ENCODE measurements around the gene SMYD5. TPM values are rescaled to one million over a fixed set of nuclear protein-coding genes. Genes with fewer than 3 reads are reported as not detected.
"Not testable (repeated sequence)": the region's sequence is repeated elsewhere in the genome, so short reads cannot be mapped to it uniquely, and the experiment has no call there.

The SMYD5 gene
- total RNA-seq, 1 donor from 2014 or later, result 56.7 TPM

DNA sequence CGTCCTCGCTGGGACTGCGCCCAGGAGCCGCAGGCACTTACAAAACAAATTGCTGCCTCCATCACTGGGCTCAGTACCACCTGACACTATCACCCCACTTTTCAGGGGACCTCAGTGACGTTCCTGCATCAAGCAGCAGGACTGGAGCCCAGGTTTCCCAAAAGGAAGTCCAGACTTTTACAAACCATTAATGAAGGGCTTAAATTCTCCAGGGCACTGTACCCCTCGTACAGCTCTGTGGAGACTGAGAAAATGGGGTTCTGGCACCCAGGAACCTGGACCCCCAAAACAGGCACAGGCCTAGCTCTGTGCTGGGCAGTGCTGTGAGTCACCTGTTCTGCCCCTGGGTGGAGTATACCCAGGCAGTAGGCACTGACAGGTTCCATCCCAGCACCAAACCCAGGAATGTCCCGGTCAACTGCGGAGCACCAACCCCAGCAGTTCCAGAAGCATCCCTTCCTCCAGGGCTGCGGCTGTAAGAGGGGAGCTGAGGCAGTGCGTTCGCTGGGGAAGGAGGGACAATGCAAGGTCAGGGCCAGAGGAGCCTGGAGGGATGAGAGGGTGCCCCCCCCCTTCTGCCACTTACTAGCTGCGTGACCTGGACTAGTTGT, 36.3 kb upstream of the SMYD5 start:
- Mint-ChIP-seq H3K27ac (no peak overlapping the region), H3K4me3 (peak overlapping the region; percentile 88), H3K4me1 (peaks cover 19% of the 10 kb centered on the region), H3K27me3 (peaks cover 62% of the 10 kb centered on the region), H3K9me3 (no peaks in the 10 kb centered on the region), H3K36me3 (ENCODE audit: low read depth) (no peaks in the 10 kb centered on the region)
- no peak for DNase-seq
- intact Hi-C loops (cut with micrococcal nuclease), result loop anchor here (1.0 to 5.0 kb wide), 6 partner anchors 35 to 285 kb away; partner anchors contain the start of gene SFXN5

DNA sequence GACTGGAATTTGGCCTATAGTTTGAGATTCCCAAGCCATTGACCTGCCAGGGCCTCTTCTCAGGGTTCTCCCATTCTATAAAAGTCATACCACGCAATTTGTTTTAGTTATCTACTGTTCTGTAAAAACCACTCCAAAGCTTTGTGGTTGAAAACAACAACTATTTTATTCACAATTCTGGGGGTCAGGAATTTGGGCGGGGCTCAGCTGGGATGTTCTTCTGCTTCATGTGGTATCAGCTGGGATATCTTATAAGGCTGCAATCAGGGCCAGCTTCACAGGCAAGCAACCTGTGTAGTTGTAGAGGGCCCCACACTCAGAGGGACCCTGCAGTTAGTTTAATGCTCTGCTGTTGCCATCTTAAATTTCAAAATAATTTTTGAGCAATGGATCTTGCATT, 28.1 kb upstream of the SMYD5 start:
- no peak overlapping the region for H3K4me3 Mint-ChIP-seq
- DNase-seq, result no peak
- H3K27ac Mint-ChIP-seq, result no peak overlapping the region
- H3K36me3 Mint-ChIP-seq (ENCODE audit: low read depth), result no peaks in the 10 kb centered on the region
- peaks cover 18% of the 10 kb centered on the region for H3K27me3 Mint-ChIP-seq
- intact Hi-C loops (cut with micrococcal nuclease), result no loop called here
- H3K4me1 Mint-ChIP-seq, result peaks cover 3% of the 10 kb centered on the region
- peaks cover 4% of the 10 kb centered on the region for H3K9me3 Mint-ChIP-seq

DNA sequence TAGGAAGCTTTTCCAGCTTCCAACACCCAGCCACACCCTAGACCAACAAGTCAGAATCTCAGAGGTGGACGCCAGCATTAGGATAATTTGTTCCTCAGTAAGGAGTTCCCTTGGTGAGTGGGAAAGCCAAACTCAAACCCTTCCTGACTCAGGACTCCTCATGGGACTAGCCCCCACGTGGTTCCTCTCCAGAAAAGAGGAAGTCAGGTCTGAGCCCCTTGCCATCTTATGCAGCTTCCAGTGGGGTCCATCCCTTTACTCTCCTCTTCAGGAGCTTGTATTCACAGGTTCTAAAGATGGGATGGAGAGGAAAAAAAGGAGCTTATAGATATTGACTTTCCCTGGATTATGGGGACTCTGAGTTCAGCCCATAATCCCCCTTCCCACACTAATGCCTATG, 26.5 kb upstream of the SMYD5 start:
- H3K9me3 Mint-ChIP-seq, result peaks cover 4% of the 10 kb centered on the region
- no peaks in the 10 kb centered on the region for H3K36me3 Mint-ChIP-seq (ENCODE audit: low read depth)
- DNase-seq, result no peak
- no peaks in the 10 kb centered on the region for H3K4me1 Mint-ChIP-seq
- intact Hi-C loops (cut with micrococcal nuclease), result no loop called here
- H3K27me3 Mint-ChIP-seq, result peaks cover 16% of the 10 kb centered on the region
- H3K4me3 Mint-ChIP-seq, result no peak overlapping the region
- no peak overlapping the region for H3K27ac Mint-ChIP-seq

DNA sequence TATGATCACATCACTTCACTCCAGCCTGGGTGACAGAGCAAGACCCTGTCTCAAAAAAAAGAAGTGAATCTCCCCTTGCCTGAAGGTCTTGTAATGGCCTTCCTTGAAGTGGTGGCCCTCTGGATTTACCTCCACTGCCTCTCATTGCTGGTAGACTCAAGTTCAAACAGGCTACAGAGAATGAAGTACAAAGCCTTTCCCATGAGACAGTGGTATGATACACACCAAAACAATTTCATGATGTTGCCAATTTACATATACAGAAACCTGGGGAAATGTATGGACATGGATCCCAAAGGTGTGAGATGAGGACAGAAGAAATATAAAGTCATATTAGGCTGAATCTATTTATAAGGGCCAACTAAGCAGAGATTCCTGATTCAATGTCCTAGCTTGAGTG, 16.5 kb upstream of the SMYD5 start:
- H3K4me1 Mint-ChIP-seq, result peaks cover 3% of the 10 kb centered on the region
- H3K9me3 Mint-ChIP-seq, result no peaks in the 10 kb centered on the region
- intact Hi-C loops (cut with micrococcal nuclease), result no loop called here
- H3K4me3 Mint-ChIP-seq, result no peak overlapping the region
- H3K36me3 Mint-ChIP-seq (ENCODE audit: low read depth), result peaks cover 1% of the 10 kb centered on the region
- no peak overlapping the region for H3K27ac Mint-ChIP-seq
- H3K27me3 Mint-ChIP-seq, result peaks cover 40% of the 10 kb centered on the region
- no peak for DNase-seq

DNA sequence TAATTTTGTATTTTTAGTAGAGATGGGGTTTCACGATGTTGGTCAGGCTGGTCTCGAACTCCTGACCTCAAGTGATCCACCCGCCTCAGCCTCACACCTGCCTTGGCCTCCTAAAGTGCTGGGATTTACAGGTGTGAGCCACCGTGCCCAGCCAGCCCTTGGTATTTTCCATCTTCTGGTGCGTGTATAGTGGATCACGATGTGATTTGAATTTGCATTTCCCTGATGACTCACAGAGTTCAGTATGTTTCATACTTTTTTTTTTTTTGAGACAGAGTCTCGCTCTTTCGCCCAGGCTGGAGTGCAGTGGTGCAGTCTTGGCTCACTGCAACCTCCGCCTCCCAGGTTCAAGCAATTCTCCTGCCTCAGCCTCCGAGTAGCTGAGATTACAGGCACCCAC, 13.8 kb upstream of the SMYD5 start:
- peaks cover 56% of the 10 kb centered on the region for H3K27me3 Mint-ChIP-seq
- H3K4me3 Mint-ChIP-seq; H3K36me3 Mint-ChIP-seq (ENCODE audit: low read depth); intact Hi-C loops (cut with micrococcal nuclease); H3K27ac Mint-ChIP-seq; H3K4me1 Mint-ChIP-seq; DNase-seq; H3K9me3 Mint-ChIP-seq: not testable (repeated sequence)

DNA sequence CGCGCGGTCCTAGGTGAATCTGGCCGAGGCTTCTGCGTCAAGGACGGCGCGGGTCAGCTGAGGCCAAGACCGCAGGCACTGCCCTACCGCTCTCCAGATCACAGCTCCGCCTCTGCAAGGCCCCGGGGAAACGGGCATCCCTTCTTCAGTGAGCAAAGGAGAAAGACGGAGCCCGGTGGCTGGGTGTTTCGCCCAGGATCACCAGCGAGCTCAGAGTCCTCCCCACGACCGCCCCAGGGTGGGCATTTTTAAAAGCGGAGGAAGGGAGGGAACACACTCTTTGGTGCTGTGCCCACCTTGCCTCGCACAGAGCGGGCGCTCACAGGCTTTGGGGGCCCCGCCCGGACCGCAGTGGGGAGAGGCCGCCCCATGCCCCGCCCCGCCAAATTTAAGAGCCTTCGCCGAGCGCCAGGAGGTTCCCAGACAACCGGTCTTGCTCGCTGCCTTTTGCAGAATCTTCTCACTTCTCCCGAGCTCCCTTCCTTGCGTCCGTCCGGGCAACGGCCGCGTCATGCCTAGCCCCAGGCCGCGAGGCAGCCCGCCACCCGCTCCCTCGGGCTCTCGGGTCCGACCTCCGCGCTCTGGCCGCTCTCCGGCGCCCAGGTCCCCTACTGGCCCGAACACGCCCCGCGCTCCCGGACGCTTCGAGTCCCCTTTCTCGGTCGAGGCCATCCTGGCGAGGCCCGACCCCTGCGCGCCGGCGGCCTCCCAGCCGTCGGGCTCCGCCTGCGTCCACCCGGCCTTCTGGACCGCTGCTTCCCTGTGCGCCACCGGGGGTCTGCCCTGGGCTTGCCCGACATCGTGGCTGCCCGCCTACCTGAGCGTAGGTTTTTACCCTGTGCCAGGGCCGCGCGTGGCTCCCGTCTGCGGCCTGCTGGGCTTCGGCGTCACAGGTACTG, 11.6 kb upstream of the SMYD5 start, which contains the start of gene NOTO:
TSS of gene NOTO (plus strand) at position 419 of the 899 bp plus-strand sequence. CDS start at position 512, 93 bp downstream.
- peak within 1 kb of the TSS; percentile 40 for H3K4me3 Mint-ChIP-seq
- no peaks in the 10 kb centered on the region for H3K9me3 Mint-ChIP-seq
- H3K36me3 Mint-ChIP-seq (ENCODE audit: low read depth), result peaks cover 1% of the 10 kb centered on the region
- H3K4me1 Mint-ChIP-seq, result peaks cover 3% of the 10 kb centered on the region
- peak; percentile 64 for DNase-seq
- peaks cover 51% of the 10 kb centered on the region for H3K27me3 Mint-ChIP-seq
- H3K27ac Mint-ChIP-seq, result no peak within 1 kb of the TSS
- intact Hi-C loops (cut with micrococcal nuclease), result no loop called here

DNA sequence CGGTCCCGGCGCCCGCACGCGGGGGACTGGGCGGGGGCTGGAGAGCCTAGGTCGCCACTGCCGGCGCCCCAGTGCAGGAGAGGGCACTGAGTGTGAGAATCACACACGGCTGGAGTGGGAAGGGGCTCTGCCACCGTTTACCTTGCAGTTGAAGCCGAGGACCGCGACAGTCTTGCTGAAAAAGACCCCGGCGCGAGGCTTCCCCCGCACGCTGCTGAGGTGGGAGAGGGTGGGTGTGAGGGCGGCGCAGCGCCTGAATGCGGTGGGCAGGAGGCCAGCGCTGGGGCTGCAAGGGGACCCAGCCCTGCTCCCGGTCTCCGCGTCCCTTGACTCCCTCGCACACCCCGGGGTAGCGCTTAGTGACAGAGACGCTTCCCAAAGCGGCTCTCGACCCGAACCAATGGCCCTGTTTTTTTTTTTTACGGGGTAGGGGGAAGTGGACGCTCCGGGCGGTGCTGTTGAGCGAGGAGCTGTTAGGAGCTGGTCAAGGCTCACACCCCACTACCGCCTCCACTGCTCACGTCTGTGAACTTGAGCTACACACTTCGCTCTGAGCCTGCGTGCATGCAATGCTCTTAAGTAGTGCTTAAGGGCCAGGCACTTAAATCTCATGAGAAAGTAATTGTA, 10.9 kb upstream of the SMYD5 start:
- Mint-ChIP-seq H3K4me3 (no peak overlapping the region), H3K9me3 (no peaks in the 10 kb centered on the region), H3K36me3 (ENCODE audit: low read depth) (peaks cover 1% of the 10 kb centered on the region), H3K4me1 (peaks cover 3% of the 10 kb centered on the region), H3K27me3 (peaks cover 47% of the 10 kb centered on the region), H3K27ac (no peak overlapping the region)
- DNase-seq, result no peak
- intact Hi-C loops (cut with micrococcal nuclease), result no loop called here

DNA sequence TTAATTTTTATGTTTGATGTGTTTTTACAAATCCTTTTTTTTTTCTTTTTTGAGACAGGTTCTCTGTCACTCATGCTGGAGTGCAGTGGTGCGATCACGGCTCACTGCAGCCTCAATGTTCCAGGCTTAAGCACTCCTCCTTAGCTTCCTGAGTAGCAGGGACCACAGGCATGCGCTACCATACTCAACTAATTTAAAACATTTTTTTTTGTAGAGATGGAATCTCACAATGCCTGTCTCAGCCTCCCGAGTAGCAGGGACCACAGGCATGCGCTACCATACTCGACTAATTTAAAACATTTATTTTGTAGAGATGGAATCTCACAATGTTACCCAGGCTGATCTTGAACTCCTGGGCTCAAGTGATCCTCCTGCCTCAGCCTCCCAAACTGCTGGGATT, 8.4 kb upstream of the SMYD5 start:
- no peak for DNase-seq
- Mint-ChIP-seq H3K36me3 (ENCODE audit: low read depth) (peaks cover 1% of the 10 kb centered on the region), H3K9me3 (no peaks in the 10 kb centered on the region), H3K27me3 (peaks cover 39% of the 10 kb centered on the region), H3K4me1 (peaks cover 3% of the 10 kb centered on the region), H3K4me3 (no peak overlapping the region), H3K27ac (no peak overlapping the region)
- intact Hi-C loops (cut with micrococcal nuclease), result no loop called here

DNA sequence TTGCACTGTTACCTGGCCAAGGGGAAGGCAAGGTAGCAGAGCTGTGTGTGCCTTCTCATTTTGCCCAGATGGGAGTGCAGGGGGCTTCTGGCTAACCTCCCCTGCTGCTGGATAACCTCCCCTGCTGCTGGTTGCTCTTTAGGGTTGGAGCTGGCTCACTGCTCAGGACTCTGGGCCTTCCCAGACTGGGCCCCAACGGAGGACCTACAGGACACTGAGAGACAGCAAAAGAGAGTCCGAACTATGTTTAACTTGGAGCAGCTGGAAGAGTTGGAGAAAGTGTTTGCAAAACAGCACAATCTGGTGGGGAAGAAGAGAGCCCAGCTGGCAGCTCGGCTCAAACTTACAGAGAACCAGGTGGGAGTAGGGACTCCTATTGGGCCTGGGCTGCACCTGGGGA, 5.8 kb upstream of the SMYD5 start:
- H3K4me3 Mint-ChIP-seq, result no peak overlapping the region
- H3K4me1 Mint-ChIP-seq, result peaks cover 3% of the 10 kb centered on the region
- no peaks in the 10 kb centered on the region for H3K36me3 Mint-ChIP-seq (ENCODE audit: low read depth)
- H3K27ac Mint-ChIP-seq, result no peak overlapping the region
- DNase-seq, result no peak
- no peaks in the 10 kb centered on the region for H3K9me3 Mint-ChIP-seq
- H3K27me3 Mint-ChIP-seq, result peaks cover 26% of the 10 kb centered on the region
- intact Hi-C loops (cut with micrococcal nuclease), result no loop called here

DNA sequence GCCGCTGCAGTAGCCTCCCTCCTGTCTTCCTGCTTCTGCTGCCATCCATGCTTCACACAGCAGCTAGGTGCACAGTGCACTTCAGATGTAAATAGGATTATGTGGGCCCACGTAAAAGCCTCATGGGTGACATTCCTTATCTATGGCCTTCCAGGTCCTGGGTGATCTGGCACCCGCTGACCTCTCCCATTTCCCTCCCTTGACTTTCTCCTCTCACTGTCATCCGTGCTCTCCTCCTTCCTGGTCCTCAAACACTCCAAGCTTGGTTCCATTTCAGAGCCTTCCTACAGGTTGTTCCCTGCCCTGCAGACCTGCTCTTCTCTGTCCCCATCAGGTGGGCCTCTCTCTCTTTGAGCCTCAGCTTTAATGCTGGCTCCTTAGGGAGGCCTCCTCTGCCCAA, 4.0 kb upstream of the SMYD5 start:
- H3K27me3 Mint-ChIP-seq, result peaks cover 14% of the 10 kb centered on the region
- H3K9me3 Mint-ChIP-seq, result no peaks in the 10 kb centered on the region
- H3K36me3 Mint-ChIP-seq (ENCODE audit: low read depth), result no peaks in the 10 kb centered on the region
- H3K4me3 Mint-ChIP-seq, result no peak overlapping the region
- peaks cover 14% of the 10 kb centered on the region for H3K4me1 Mint-ChIP-seq
- intact Hi-C loops (cut with micrococcal nuclease), result loop anchor here (5.0 kb wide), 1 partner anchor 177 kb away; the partner anchor contains the start of gene ALMS1
- no peak for DNase-seq
- no peak overlapping the region for H3K27ac Mint-ChIP-seq

DNA sequence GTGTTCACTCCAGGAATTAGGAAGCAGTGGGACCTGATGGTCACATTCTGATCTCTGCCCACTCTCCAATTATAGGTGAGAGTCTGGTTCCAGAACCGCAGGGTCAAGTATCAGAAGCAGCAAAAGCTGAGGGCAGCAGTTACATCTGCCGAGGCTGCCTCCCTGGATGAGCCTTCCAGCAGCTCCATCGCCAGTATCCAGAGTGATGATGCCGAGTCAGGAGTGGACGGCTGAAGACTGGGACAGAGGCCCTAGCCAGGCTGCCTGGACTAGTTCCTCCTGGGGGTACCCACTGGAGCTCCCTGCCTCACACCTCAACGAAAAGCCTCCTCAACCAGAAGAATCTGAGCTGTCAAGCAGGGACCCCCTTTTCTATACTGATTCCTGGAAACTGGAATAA, 3.3 kb upstream of the SMYD5 start:
- intact Hi-C loops (cut with micrococcal nuclease), result loop anchor here (5.0 kb wide), 1 partner anchor 177 kb away; the partner anchor contains the start of gene ALMS1
- H3K4me1 Mint-ChIP-seq, result peaks cover 21% of the 10 kb centered on the region
- peaks cover 11% of the 10 kb centered on the region for H3K27me3 Mint-ChIP-seq
- no peak overlapping the region for H3K27ac Mint-ChIP-seq
- H3K36me3 Mint-ChIP-seq (ENCODE audit: low read depth), result no peaks in the 10 kb centered on the region
- DNase-seq, result no peak
- no peaks in the 10 kb centered on the region for H3K9me3 Mint-ChIP-seq
- no peak overlapping the region for H3K4me3 Mint-ChIP-seq

DNA sequence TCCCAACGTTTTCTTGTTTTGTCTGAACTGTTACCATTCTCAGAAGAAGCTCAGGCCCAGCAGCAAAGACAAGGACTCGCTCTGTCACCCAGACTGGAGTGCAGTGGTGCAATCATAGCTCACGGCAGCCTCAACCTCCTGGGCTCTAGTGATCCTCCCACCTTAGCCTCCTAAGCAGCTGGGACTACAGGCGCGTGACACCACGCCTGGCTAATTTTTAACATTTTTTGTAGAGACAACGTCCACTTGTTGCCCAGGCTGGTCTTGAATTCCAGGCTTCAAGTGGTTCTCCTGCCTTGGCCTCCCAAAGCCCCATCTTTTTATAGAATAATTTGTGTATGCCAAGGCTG, 2.0 kb upstream of the SMYD5 start:
- H3K27me3 Mint-ChIP-seq, result peaks cover 6% of the 10 kb centered on the region
- no peak overlapping the region for H3K4me3 Mint-ChIP-seq
- H3K36me3 Mint-ChIP-seq (ENCODE audit: low read depth), result no peaks in the 10 kb centered on the region
- intact Hi-C loops (cut with micrococcal nuclease), result loop anchor here (1.0 to 5.0 kb wide), 2 partner anchors 35 to 175 kb away; partner anchors contain the start of gene ALMS1
- DNase-seq, result no peak
- H3K4me1 Mint-ChIP-seq, result peaks cover 22% of the 10 kb centered on the region
- no peaks in the 10 kb centered on the region for H3K9me3 Mint-ChIP-seq
- H3K27ac Mint-ChIP-seq, result no peak overlapping the region

DNA sequence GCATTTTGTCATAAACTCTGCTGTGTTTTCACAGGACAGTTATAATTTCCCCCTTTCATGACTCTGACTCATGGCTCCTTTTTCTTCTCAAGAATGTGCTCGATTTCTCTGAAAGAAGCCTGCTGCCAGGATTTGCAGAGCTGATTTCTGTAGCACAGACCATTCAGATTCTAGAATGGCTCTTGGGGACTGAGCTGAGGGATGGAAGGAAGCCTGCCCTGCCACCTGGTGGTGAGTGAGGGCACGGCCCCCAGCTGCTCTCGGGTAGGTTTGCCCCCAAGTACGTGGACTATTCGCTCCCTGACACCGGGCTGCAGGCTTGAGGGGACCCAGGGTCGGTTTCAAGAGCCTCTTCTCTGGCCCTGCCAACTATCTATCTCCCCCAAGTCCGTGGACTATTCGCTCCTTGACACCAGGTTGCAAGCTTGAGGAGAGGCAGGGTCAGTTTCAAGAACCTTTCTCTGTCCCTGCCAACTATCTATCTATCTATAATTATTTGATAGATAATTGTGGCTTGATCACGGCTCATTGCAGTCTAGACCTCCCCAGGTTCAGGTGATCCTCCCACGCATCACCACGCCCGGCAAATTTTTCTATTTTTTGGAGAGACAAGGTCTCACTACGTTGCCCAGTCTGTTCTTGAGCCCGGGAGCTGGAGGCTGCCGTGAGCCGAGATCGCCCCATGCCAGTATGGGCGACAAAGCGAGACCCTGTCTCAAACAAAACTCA, 1.4 kb upstream of the SMYD5 start:
- DNase-seq, result peak; percentile 91
- Mint-ChIP-seq H3K4me3 (no peak overlapping the region), H3K4me1 (peaks cover 22% of the 10 kb centered on the region), H3K9me3 (no peaks in the 10 kb centered on the region), H3K27me3 (peaks cover 6% of the 10 kb centered on the region), H3K36me3 (ENCODE audit: low read depth) (no peaks in the 10 kb centered on the region), H3K27ac (peak overlapping the region; percentile 34)
- intact Hi-C loops (cut with micrococcal nuclease), result loop anchor here (1.0 to 5.0 kb wide), 2 partner anchors 35 to 175 kb away; partner anchors contain the start of gene ALMS1
